Measurements from ENCODE around the gene TMEM168.
"Not testable (repeated sequence)": the region's sequence is repeated elsewhere in the genome, so short reads cannot be mapped to it uniquely, and the experiment has no call there.

The TMEM168 gene, protein sequence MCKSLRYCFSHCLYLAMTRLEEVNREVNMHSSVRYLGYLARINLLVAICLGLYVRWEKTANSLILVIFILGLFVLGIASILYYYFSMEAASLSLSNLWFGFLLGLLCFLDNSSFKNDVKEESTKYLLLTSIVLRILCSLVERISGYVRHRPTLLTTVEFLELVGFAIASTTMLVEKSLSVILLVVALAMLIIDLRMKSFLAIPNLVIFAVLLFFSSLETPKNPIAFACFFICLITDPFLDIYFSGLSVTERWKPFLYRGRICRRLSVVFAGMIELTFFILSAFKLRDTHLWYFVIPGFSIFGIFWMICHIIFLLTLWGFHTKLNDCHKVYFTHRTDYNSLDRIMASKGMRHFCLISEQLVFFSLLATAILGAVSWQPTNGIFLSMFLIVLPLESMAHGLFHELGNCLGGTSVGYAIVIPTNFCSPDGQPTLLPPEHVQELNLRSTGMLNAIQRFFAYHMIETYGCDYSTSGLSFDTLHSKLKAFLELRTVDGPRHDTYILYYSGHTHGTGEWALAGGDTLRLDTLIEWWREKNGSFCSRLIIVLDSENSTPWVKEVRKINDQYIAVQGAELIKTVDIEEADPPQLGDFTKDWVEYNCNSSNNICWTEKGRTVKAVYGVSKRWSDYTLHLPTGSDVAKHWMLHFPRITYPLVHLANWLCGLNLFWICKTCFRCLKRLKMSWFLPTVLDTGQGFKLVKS

DNA sequence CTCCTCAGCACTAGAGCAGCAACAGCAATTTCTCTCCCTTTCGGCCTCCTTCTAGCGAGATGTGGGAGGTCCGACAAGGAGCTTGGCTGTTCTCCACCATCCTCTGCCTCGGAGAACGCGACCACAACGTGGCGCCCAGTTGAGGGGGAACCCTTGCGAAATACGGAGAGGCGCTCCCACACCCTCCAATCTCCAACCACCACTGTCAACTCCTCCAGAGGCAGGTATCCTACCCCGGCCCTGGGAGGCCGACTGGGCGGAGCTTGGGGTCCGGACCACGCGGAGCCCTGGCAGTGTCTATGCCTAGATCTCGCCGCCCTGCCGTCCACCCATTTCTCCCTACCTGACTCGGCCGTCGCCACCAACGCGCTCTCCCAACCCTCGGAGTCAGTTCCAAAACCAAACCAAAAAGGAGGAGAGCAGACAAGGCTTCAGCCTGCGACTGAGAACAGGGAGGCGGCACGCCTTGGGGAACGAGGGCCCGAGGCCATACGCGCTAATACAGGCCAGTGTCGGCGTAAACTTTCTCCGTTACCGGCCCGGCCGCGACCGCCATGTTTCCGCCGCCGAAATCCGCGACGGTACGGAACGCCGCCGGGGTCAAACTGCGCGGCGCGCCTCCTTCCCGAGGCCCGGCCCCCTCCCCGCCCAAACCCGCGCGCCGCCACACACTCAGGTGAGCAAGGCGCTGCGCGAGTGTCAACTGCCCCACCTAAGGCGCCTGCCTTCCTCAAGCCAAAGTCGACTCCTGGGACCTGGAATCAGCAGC, at the start of gene TMEM168:
TMEM168 (minus strand) TSS at position 577 of the 769 bp plus-strand sequence. CDS start 5,568 bp downstream, outside the sequence.
- peak; percentile 77 for DNase-seq (ENCODE audit: low read depth)

- DNase-seq (ENCODE audit: low read depth), result not testable (repeated sequence)
Observed at GRCh38 chr7:112835928-112836327, 45.7 kb upstream of the TMEM168 start.

GRCh38 chr7:112833082-112833481, 42.9 kb upstream of the TMEM168 start:
- DNase-seq (ENCODE audit: low read depth), result no peak

DNA sequence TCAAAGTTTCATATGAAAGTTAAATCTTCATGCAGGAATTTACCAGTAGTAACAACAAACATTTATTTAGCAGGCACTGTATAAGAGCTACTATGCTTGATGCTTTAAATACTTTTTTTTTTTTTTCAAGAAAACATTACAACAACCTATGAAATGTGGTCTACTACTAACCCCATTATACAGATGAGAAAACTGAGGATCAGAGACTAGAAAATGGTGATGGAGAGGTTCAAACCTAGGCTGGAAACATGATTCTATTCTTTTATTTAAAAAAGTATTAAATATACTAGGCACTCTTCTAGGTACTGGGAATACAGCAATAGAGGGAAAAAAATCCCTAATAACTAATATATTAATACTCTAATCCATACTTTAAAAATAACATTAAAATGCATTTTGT, 40.6 kb upstream of the TMEM168 start:
- DNase-seq (ENCODE audit: low read depth), result no peak

- no peak for DNase-seq (ENCODE audit: low read depth)
Observed at GRCh38 chr7:112828696-112829095, 38.5 kb upstream of the TMEM168 start.

- no peak for DNase-seq (ENCODE audit: low read depth)
Observed at GRCh38 chr7:112821345-112821744, 31.2 kb upstream of the TMEM168 start.

- DNase-seq (ENCODE audit: low read depth), result no peak
Observed at GRCh38 chr7:112819536-112819935, 29.3 kb upstream of the TMEM168 start.

- DNase-seq (ENCODE audit: low read depth), result no peak
Observed at GRCh38 chr7:112806156-112806555, 16.0 kb upstream of the TMEM168 start.

DNA sequence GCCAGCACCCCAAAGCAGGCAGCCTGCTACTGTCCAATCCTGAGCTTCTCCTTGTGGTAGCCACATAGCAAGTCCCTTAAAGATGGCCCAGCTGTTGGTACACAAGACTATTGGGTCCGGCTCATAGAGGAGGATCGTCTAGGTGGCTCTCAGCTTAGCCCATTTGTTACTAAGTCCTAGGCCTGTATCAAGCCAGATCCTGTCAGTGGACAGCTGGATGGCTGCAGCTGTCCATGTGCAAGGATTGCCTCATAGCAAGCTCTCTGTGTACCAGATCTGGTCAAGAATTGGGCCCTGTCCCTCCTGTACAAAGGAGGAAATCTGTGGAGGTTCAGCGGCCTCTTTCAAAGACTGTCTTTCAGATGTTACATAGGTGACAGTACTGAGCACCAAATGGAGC, 12.2 kb upstream of the TMEM168 start:
- no peak for DNase-seq (ENCODE audit: low read depth)

GRCh38 chr7:112800486-112800885, 10.3 kb upstream of the TMEM168 start:
- no peak for DNase-seq (ENCODE audit: low read depth)

GRCh38 chr7:112799448-112800120, 9.4 kb upstream of the TMEM168 start:
- DNase-seq (ENCODE audit: low read depth), result no peak

DNA sequence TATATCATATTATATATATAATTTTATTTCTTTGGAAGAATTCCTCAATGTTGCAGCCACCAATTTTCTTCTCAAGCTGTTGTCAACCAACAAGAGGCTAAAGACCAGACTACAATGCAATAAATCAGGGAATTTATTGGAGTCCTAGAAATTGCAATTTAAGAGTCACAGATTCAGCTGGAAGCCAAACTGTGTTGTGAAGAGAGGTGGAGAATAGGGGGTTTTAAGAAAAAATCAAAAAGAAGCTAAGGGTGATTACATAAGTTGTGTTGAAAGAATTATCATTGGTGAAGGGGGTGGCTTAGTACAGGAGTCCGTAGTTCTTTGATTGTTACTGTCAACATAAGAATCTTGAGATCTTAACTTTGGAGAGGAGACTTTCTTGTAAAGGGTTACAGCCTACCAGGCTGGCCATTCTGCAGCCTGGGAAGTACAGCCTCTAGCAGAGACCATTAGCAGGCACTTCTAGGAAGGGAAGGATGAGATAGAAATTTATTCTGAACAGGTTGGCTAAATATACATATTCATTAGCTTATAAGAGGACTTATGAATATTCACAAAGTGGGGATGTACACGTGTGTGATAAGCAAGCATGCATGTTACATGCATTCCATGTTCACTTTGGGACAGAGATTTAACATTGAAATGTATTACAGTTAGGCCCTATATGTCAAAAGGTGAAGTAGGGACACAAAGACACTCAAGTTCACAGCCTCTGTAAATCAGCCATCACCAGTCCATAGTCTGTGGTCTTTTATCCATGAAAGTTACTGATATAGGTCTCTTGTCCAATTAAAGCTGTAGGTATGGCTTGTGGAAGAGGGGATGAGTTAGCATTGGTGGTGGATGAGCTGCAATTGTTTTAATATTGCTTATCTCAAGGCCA, 8.3 kb upstream of the TMEM168 start:
- no peak for DNase-seq (ENCODE audit: low read depth)

DNA sequence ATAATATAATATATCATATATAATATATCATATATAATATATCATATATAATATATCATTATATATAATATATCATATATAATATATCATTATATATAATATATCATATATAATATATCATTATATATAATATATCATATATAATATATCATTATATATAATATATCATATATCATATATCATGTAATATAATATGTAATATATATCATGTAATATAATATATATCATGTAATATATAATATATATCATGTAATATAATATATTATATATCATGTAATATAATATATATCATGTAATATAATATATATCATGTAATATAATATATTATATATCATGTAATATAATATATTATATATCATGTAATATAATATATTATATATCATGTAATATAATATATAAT, 6.4 kb upstream of the TMEM168 start:
- DNase-seq (ENCODE audit: low read depth), result not testable (repeated sequence)

- no peak for DNase-seq (ENCODE audit: low read depth)
Observed at GRCh38 chr7:112792441-112792840, 2.2 kb upstream of the TMEM168 start.

DNA sequence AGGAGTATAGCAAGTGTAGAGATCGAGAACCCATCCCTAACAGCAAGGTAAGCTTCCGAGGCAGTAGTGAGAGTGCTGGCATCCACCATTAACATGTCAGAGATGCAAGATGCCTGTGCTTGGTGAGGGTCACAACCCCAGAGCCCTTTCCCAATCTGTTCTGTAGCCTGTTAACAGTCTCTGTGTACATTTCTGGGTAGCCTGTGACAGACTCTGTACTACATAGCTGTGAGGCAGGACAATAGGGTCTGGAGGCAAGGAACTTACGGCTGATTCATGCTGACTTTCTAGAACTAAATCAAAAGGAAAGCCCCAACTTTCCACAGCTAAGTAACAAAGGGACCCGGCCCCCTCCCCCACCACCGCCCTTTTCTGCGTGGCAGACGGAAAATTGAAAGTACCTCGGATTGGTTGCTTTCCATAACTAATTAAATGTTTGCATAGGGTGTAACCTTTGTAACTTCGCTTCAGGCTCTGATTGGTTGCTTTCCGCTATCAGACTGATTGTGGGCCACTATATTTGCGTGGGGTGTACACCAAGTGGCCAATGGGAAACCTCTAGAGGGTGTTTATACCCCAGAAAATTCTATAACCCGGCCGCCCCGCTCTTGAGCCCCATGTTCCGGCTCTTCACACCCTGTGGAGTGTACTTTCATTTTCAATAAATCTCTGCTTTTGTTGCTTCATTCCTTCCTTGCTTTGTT, 1.4 kb upstream of the TMEM168 start:
- no peak for DNase-seq (ENCODE audit: low read depth)

GRCh38 chr7:112790586-112791003, 402 bp upstream of the TMEM168 start:
- DNase-seq (ENCODE audit: low read depth), result no peak

GRCh38 chr7:112789453-112789816, 758 bp downstream of the TMEM168 start:
- DNase-seq (ENCODE audit: low read depth), result no peak

DNA sequence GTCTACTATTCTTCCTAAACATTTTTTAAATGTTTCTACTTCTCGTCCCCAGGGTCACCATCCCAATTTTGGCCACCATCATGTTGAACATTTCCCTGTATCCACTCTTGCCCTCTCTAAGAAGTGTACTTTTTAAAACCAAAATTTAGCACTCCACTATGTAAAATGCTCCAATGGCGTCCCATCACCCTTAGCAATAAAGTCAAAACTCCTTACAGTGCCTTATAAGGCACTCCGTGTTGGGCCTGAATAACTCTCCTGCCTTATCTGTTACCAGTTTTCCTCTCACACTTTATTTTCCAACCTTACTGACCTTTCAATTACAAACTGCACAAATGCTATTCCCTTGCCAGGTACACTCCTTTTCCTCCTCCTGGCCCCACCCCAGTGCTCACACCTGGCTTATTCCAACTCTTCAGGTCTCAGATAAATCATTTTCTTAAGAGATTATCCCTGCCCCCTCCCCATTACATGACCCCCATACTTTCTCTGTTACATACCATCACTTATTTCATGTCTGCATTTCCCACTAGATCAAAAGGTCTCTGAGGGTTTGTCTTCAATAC, 1.3 kb downstream of the TMEM168 start:
- DNase-seq (ENCODE audit: low read depth), result no peak

- DNase-seq (ENCODE audit: low read depth), result no peak
Observed at GRCh38 chr7:112784603-112785002, 5.6 kb downstream of the TMEM168 start.

GRCh38 chr7:112782498-112782897, 7.7 kb downstream of the TMEM168 start:
- no peak for DNase-seq (ENCODE audit: low read depth)

Data from EH (cell line).